22Rv1 (cell line): ENCODE results near the gene IQGAP2.
"Not testable (repeated sequence)": the region's sequence is repeated elsewhere in the genome, so short reads cannot be mapped to it uniquely, and the experiment has no call there.

Experiments
- H3K27ac ChIP-seq: fragments of 450-650 bp; 2 replicates; pipeline ENCODE4 v1.5.1; 2017
- ZFX ChIP-seq: fragments of 450-650 bp; IDR thresholded peaks from 2 replicates; pipeline ENCODE4 v1.6.1; 2017; ENCODE audit warnings: antibody characterized with exemption, borderline replicate concordance
- TF ChIP-seq, protein P1 (sequence below): fragments of 450-650 bp; IDR thresholded peaks from 2 replicates; pipeline ENCODE4 v1.5.1; 2017; ENCODE audit warnings: mild to moderate bottlenecking

Gene IQGAP2

GRCh38 chr5:76735762-76736545 lies 332.9 kb downstream of the IQGAP2 start:
- TF ChIP-seq, protein P1, sequence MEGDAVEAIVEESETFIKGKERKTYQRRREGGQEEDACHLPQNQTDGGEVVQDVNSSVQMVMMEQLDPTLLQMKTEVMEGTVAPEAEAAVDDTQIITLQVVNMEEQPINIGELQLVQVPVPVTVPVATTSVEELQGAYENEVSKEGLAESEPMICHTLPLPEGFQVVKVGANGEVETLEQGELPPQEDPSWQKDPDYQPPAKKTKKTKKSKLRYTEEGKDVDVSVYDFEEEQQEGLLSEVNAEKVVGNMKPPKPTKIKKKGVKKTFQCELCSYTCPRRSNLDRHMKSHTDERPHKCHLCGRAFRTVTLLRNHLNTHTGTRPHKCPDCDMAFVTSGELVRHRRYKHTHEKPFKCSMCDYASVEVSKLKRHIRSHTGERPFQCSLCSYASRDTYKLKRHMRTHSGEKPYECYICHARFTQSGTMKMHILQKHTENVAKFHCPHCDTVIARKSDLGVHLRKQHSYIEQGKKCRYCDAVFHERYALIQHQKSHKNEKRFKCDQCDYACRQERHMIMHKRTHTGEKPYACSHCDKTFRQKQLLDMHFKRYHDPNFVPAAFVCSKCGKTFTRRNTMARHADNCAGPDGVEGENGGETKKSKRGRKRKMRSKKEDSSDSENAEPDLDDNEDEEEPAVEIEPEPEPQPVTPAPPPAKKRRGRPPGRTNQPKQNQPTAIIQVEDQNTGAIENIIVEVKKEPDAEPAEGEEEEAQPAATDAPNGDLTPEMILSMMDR: no peak
- TF ChIP-seq ZFX: no peak
- no peak overlapping the region for H3K27ac ChIP-seq

DNA sequence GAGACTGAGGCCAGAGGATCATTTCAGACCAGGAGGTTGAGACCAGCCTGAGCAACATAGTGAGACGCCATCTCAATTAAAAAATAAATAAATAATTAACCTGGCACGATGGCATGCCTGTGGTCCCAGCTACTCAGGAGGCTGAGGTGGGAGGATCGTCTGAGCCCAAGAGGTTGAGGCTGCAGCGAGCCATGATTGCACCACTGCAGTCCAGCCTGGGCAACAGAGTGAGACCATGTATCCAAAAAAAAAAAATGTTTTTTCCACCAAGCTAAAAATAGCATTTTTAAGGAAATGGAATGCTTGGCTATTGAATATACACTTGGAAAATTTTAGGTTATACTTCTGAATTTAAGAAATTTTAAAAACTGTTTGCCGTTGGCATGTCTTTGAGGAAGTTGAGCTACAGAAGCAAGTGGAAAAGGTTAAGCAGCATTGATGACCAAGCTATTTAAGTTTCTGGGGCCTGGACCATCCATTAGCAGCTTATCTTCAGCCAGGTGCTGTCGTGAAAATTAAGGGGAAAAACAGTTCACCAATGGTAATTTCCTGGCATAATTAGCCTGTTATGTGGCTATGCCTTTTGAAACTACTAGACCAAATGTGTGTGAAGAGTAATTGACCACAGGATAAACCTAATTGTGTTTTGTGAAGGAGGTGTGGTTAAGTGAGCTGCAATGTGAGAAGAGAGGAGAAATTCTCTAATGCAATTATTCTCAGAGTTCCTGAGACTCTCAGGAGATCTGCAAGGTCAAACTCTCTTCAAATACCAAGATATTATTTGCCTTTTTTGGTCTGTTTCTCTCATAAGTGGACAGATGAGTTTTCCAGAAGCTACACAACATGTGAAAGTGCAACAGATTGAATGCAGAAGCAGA lies 333.8 kb downstream of the IQGAP2 start:
- H3K27ac ChIP-seq: no peak overlapping the region
- TF ChIP-seq, protein P1: no peak
- no peak for TF ChIP-seq ZFX

GRCh38 chr5:76737846-76738245 lies 334.8 kb downstream of the IQGAP2 start:
- no peak for TF ChIP-seq ZFX
- TF ChIP-seq, protein P1: no peak
- H3K27ac ChIP-seq: no peak overlapping the region

- H3K27ac ChIP-seq: not testable (repeated sequence)
Measured at GRCh38 chr5:76741506-76741905, 338.4 kb downstream of the IQGAP2 start.

DNA sequence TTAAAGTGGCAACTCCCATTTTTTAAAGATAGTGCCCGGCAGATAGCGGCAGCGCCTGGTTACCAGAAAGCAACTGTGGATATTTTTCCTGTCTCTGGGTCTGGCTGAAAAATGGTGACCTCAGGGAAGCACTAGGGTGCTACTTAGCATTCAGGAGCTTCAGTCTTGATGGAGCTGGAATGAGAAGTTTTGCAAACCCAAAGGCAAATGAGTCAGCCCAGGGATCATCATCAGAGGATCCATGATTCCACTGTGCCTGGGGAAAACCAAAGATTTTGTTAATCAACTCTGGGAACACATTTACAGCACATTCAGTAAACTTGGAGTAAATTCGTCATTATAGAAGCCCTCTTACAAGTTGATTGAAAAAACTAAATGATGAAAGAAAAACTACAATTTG lies 339.5 kb downstream of the IQGAP2 start:
- TF ChIP-seq, protein P1: no peak
- no peak for TF ChIP-seq ZFX
- H3K27ac ChIP-seq: no peak overlapping the region

GRCh38 chr5:76744632-76745031 lies 341.5 kb downstream of the IQGAP2 start:
- TF ChIP-seq, protein P1: no peak
- TF ChIP-seq ZFX: no peak
- H3K27ac ChIP-seq: no peak overlapping the region

DNA sequence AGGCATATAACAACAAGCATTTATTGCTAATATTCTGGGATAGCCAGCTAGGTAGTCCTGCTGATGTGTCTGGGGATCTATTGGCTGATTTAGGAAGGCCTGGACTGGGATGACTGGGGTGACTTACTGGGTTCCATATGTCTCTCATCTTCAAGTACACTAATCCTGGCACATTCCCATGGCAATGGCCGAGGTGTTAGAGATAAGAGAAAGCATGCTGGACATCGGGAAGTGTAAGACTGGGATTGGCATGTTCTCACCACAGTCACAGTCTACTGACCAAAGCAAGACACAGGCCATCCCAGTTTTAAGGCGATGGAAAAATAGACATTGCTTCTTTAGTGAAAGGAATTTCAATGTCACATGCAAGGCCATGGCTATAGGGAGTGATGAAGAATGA lies 342.6 kb downstream of the IQGAP2 start:
- TF ChIP-seq, protein P1: no peak
- TF ChIP-seq ZFX: no peak
- H3K27ac ChIP-seq: no peak overlapping the region
